Tibial artery (tissue), 4 donors: Measurements from ENCODE around the gene ST3GAL4.
A peak's percentile ranks its signal among the peaks of the same experiment; 100 is the strongest.
"Not testable (repeated sequence)": the region's sequence is repeated elsewhere in the genome, so short reads cannot be mapped to it uniquely, and the experiment has no call there.

Source experiments
- DNase-seq, 2 donors: peaks; one replicate each; pipeline ENCODE4 v3.0.0-alpha.2; 2019
- H3K27ac ChIP-seq, 2 donors: fragments of 200-600 bp; sonication (generic) in 1 of 2; 1 replicate in 1 of 2; 2 replicates in 1 of 2; pipeline ENCODE4 v1.5.1; 2018 to 2019; ENCODE audit warnings: mild to moderate bottlenecking in 1 of 2
- H3K27me3 ChIP-seq, 2 donors: fragments of 200-600 bp; sonication (generic) in 1 of 2; one replicate each; pipeline versions ENCODE4 v1.5.1 to v1.6.0; 2016 to 2019
- H3K36me3 ChIP-seq, 3 donors: fragments of 200-600 bp; sonication (generic) in 2 of 3; one replicate each; pipeline ENCODE4 v1.5.1; 2016 to 2019; ENCODE audit warnings: mild to moderate bottlenecking in 2 of 3
- H3K4me1 ChIP-seq, 4 donors: fragments of 200-600 bp; sonication (generic) in 2 of 4; 1 replicate in 3 of 4; 2 replicates in 1 of 4; pipeline ENCODE4 v1.5.1; 2016 to 2019
- H3K4me3 ChIP-seq, 2 donors: fragments of 200-600 bp; sonication (generic) in 1 of 2; 1 replicate in 1 of 2; 2 replicates in 1 of 2; pipeline ENCODE4 v1.5.1; 2018 to 2019; ENCODE audit warnings: mild to moderate bottlenecking in 2 of 2
- H3K9me3 ChIP-seq, 3 donors: fragments of 200-600 bp; sonication (generic) in 1 of 3; one replicate each; pipeline ENCODE4 v1.5.1; 2016 to 2019
- CTCF ChIP-seq, 2 experiments: fragments of 200-600 bp in 1 of 2; fragments of 450-650 bp in 1 of 2; IDR thresholded peaks; one replicate each; pipeline ENCODE4 v1.5.1; 2017 to 2019; ENCODE audit warnings: antibody characterized with exemption in 2 of 2, mild to moderate bottlenecking in 1 of 2, moderate library complexity in 1 of 2
- intact Hi-C: fragments of 100-400 bp; cut with DNase I; formaldehyde crosslinking; loops from one replicate; pipeline ENCODE4 v1.15.0; 2023; ENCODE audit warnings: low total_unique reads

ST3GAL4 gene

GRCh38 chr11:126366064-126366822 is 10.8 kb downstream of the ST3GAL4 start:
- no peak for TF ChIP-seq CTCF (IDR thresholded peaks at IDR 0.05)
- no peaks in the 10 kb centered on the region for H3K27me3 ChIP-seq
- peaks cover 0 to 30% (median 6%) of the 10 kb centered on the region in 4 donors for H3K4me1 ChIP-seq
- H3K36me3 ChIP-seq = no peaks in the 10 kb centered on the region
- H3K4me3 ChIP-seq = no peak overlapping the region
- intact Hi-C loops = no loop called here
- H3K9me3 ChIP-seq = no peaks in the 10 kb centered on the region
- H3K27ac ChIP-seq = no peak overlapping the region
- DNase-seq = peak in 1 of 2 donors; percentile 59

GRCh38 chr11:126366823-126367654 is 11.6 kb downstream of the ST3GAL4 start:
- H3K36me3 ChIP-seq, intact Hi-C loops, H3K4me3 ChIP-seq, H3K27me3 ChIP-seq, H3K9me3 ChIP-seq, H3K27ac ChIP-seq: not testable (repeated sequence)
- peaks cover 0 to 30% (median 6%) of the 10 kb centered on the region in 4 donors for H3K4me1 ChIP-seq
- DNase-seq = peak in 1 of 2 donors; percentile 47

GRCh38 chr11:126367806-126368205 is 12.3 kb downstream of the ST3GAL4 start:
- H3K27me3 ChIP-seq, H3K27ac ChIP-seq, H3K9me3 ChIP-seq, H3K4me3 ChIP-seq, H3K36me3 ChIP-seq, intact Hi-C loops: not testable (repeated sequence)
- H3K4me1 ChIP-seq = peaks cover 0 to 30% (median 6%) of the 10 kb centered on the region in 4 donors
- DNase-seq = peak in 1 of 2 donors; percentile 34

GRCh38 chr11:126368336-126369119 is 13.0 kb downstream of the ST3GAL4 start:
- H3K4me1 ChIP-seq = peaks cover 0 to 31% (median 7%) of the 10 kb centered on the region in 4 donors
- DNase-seq = peak; percentile 16 to 48
- H3K27ac ChIP-seq, H3K36me3 ChIP-seq, intact Hi-C loops, H3K4me3 ChIP-seq, H3K9me3 ChIP-seq, H3K27me3 ChIP-seq: not testable (repeated sequence)

- H3K27me3 ChIP-seq = no peaks in the 10 kb centered on the region
- H3K4me3 ChIP-seq = no peak overlapping the region
- peak in 1 of 2 donors; percentile 3 for DNase-seq
- TF ChIP-seq CTCF (IDR thresholded peaks at IDR 0.05) = no peak
- intact Hi-C loops = no loop called here
- H3K4me1 ChIP-seq = peaks cover 0 to 26% (median 6%) of the 10 kb centered on the region in 4 donors
- H3K9me3 ChIP-seq = no peaks in the 10 kb centered on the region
- no peaks in the 10 kb centered on the region for H3K36me3 ChIP-seq
- no peak overlapping the region for H3K27ac ChIP-seq
Observed at GRCh38 chr11:126370016-126370415, 14.5 kb downstream of the ST3GAL4 start.

- DNase-seq = no peak
- Histone ChIP-seq H3K4me3 (no peak overlapping the region), H3K27me3 (no peaks in the 10 kb centered on the region), H3K9me3 (no peaks in the 10 kb centered on the region), H3K4me1 (peaks cover 0 to 15% (median 2%) of the 10 kb centered on the region in 4 donors), H3K27ac (no peak overlapping the region), H3K36me3 (no peaks in the 10 kb centered on the region)
- TF ChIP-seq CTCF (IDR thresholded peaks at IDR 0.05) = no peak
- intact Hi-C loops = no loop called here
Observed at GRCh38 chr11:126371595-126371994, 16.1 kb downstream of the ST3GAL4 start.

GRCh38 chr11:126373389-126374066 is 18.0 kb downstream of the ST3GAL4 start:
- intact Hi-C loops, H3K4me3 ChIP-seq, H3K27ac ChIP-seq, H3K27me3 ChIP-seq, H3K9me3 ChIP-seq, H3K36me3 ChIP-seq, H3K4me1 ChIP-seq: not testable (repeated sequence)
- DNase-seq = peak; percentile 9 to 48

- peak in 1 of 2 donors; percentile 45 for DNase-seq
Observed at GRCh38 chr11:126374562-126375300, 19.2 kb downstream of the ST3GAL4 start.

More at GRCh38 chr11:126374562-126375300, 19.2 kb downstream of the ST3GAL4 start:
- H3K27me3 ChIP-seq, H3K27ac ChIP-seq, intact Hi-C loops, H3K9me3 ChIP-seq, H3K4me3 ChIP-seq, H3K36me3 ChIP-seq, H3K4me1 ChIP-seq: not testable (repeated sequence)
